GM23248 (cell line): ENCODE data around the gene CFAP157. TPM values are rescaled to one million over a fixed set of nuclear protein-coding genes. Genes with fewer than 3 reads are reported as not detected.

Source experiments
- DNase-seq: peaks from one replicate; pipeline ENCODE4 v3.0.0-alpha.2; 2015
- H2AFZ ChIP-seq: fragments of 200-600 bp; sonication (generic); 2 replicates; pipeline ENCODE4 v1.6.1; 2016; ENCODE audit warnings: antibody characterized with exemption
- H3F3A ChIP-seq: fragments of 200-600 bp; sonication (generic); 2 replicates; pipeline ENCODE4 v1.6.1; 2016; ENCODE audit warnings: mild to moderate bottlenecking, antibody characterized with exemption, mixed run types; ENCODE audit not compliant: insufficient read depth
- H3K27ac ChIP-seq: fragments of 200-600 bp; sonication (generic); 2 replicates; pipeline ENCODE4 v1.5.1; 2016; ENCODE audit warnings: mild to moderate bottlenecking
- H3K27me3 ChIP-seq: fragments of 200-600 bp; sonication (generic); replicated peaks from 2 replicates; pipeline ENCODE4 v1.6.1; 2016; ENCODE audit warnings: mild to moderate bottlenecking; ENCODE audit not compliant: insufficient read depth
- H3K36me3 ChIP-seq: fragments of 200-600 bp; sonication (generic); 2 replicates; pipeline ENCODE4 v1.6.1; 2016; ENCODE audit warnings: low read depth, mild to moderate bottlenecking
- H3K4me1 ChIP-seq: fragments of 200-600 bp; sonication (generic); 2 replicates; pipeline ENCODE4 v1.6.1; 2016; ENCODE audit warnings: mild to moderate bottlenecking; ENCODE audit not compliant: insufficient read depth
- H3K4me2 ChIP-seq: fragments of 200-600 bp; sonication (generic); one replicate; pipeline ENCODE4 v1.6.1; 2016; ENCODE audit warnings: mild to moderate bottlenecking; ENCODE audit not compliant: unreplicated experiment
- H3K4me3 ChIP-seq: fragments of 200-600 bp; sonication (generic); 2 replicates; pipeline ENCODE4 v1.5.1; 2016; ENCODE audit warnings: mild to moderate bottlenecking
- H3K79me2 ChIP-seq: fragments of 200-600 bp; sonication (generic); 2 replicates; pipeline ENCODE4 v1.6.1; 2016; ENCODE audit warnings: mild to moderate bottlenecking; ENCODE audit not compliant: insufficient read depth
- H3K9ac ChIP-seq: fragments of 200-600 bp; sonication (generic); 2 replicates; pipeline ENCODE4 v1.6.1; 2016; ENCODE audit warnings: mild to moderate bottlenecking
- H3K9me2 ChIP-seq: fragments of 200-600 bp; sonication (generic); 2 replicates; pipeline ENCODE4 v1.6.1; 2016; ENCODE audit warnings: mixed run types, mild to moderate bottlenecking, moderate library complexity; ENCODE audit not compliant: insufficient read depth
- H3K9me3 ChIP-seq: fragments of 200-600 bp; sonication (generic); one replicate; pipeline ENCODE4 v1.6.1; 2017; ENCODE audit warnings: low read depth
- H4K20me1 ChIP-seq: fragments of 200-600 bp; sonication (generic); 2 replicates; pipeline ENCODE4 v1.6.0; 2016; ENCODE audit not compliant: insufficient read depth
- EZH2 ChIP-seq: fragments of 200-600 bp; sonication (generic); IDR thresholded peaks from 2 replicates; pipeline ENCODE4 v1.6.1; 2018; ENCODE audit warnings: antibody characterized with exemption, mild to moderate bottlenecking; ENCODE audit not compliant: insufficient read depth, poor library complexity, severe bottlenecking
- EZH2phosphoT487 ChIP-seq: fragments of 200-600 bp; sonication (generic); IDR thresholded peaks from 2 replicates; pipeline ENCODE4 v1.6.1; 2018; ENCODE audit warnings: antibody characterized with exemption, moderate library complexity, mild to moderate bottlenecking, low read depth; ENCODE audit not compliant: insufficient read depth
- WGBS, 2 experiments: methylation state at CpG; one replicate each; pipeline ENCODE4 v1.1.6; 2015 to 2017; ENCODE audit warnings: low lambda C conversion rate in 2 of 2, low coverage in 1 of 2; ENCODE audit errors: missing lambda C conversion rate in 2 of 2; 5-methylcytosine and 5-hydroxymethylcytosine counted together
- in situ Hi-C: fragments of 300-500 bp; cut with MboI; formaldehyde crosslinking; loops from 2 replicates; pipeline ENCODE4 v1.15.0; 2020
- polyA plus RNA-seq: library from polyadenylated mRNA; unstranded; fragments of >200 nt; fragmentation: Nextera tagmentation; extraction: Ambion mirVana; gene quantifications from 2 replicates; pipeline ENCODE4 v1.2.1, GENCODE V29; 2016
- total RNA-seq: library from RNA; depleted of rRNA; stranded (reverse); fragments of >200 nt; shearing (Covaris generic); gene quantifications from 2 replicates; pipeline ENCODE4 v1.2.3, GENCODE V29; 2014

Gene CFAP157
- total and polyA plus RNA-seq, 2 experiments from 2014 or later, result 0.55 TPM; not detected in 1

- no peak overlapping the region for H3K27ac ChIP-seq
- H3K4me3 ChIP-seq, result no peak overlapping the region
- DNase-seq, result no peak
- TF ChIP-seq EZH2phosphoT487, result no peak
- no peak for TF ChIP-seq EZH2
- no peaks in the 10 kb centered on the region for H3F3A ChIP-seq
- in situ Hi-C loops, result no loop called here
- no peaks in the 10 kb centered on the region for H3K36me3 ChIP-seq
- no peak overlapping the region for H3K4me2 ChIP-seq
- H2AFZ ChIP-seq, result no peak overlapping the region
- no peak overlapping the region for H3K9ac ChIP-seq
- H3K9me3 ChIP-seq, result no peaks in the 10 kb centered on the region
- no peaks in the 10 kb centered on the region for H3K27me3 ChIP-seq
- WGBS, 2 experiments, result 70 to 75% methylated on average over 9 of the region's 9 CpGs
- H3K4me1 ChIP-seq, result peaks cover 6% of the 10 kb centered on the region; the same call in 1 of the 2 replicates
- H4K20me1 ChIP-seq, result no peaks in the 10 kb centered on the region
- H3K9me2 ChIP-seq, result no peaks in the 10 kb centered on the region
- peaks cover 11% of the 10 kb centered on the region for H3K79me2 ChIP-seq
Observed at GRCh38 chr9:127711226-127711701, 4.5 kb downstream of the CFAP157 start.

- no peaks in the 10 kb centered on the region for H3K27me3 ChIP-seq
- no peak overlapping the region for H3K4me3 ChIP-seq
- H4K20me1 ChIP-seq, result no peaks in the 10 kb centered on the region
- H3K9me2 ChIP-seq, result no peaks in the 10 kb centered on the region
- WGBS, 2 experiments, result 90 to 91% methylated on average over 11 of the region's 11 CpGs
- H3K79me2 ChIP-seq, result peaks cover 11% of the 10 kb centered on the region
- no peak overlapping the region for H3K9ac ChIP-seq
- in situ Hi-C loops, result no loop called here
- no peak overlapping the region for H3K27ac ChIP-seq
- no peaks in the 10 kb centered on the region for H3F3A ChIP-seq
- no peaks in the 10 kb centered on the region for H3K36me3 ChIP-seq
- H3K4me1 ChIP-seq, result peaks cover 8% of the 10 kb centered on the region; the same call in 1 of the 2 replicates
- no peak for DNase-seq
- no peaks in the 10 kb centered on the region for H3K9me3 ChIP-seq
- H2AFZ ChIP-seq, result no peak overlapping the region
- no peak overlapping the region for H3K4me2 ChIP-seq
- no peak for TF ChIP-seq EZH2phosphoT487
- no peak for TF ChIP-seq EZH2
Observed at GRCh38 chr9:127711831-127712274, 5.1 kb downstream of the CFAP157 start.

- Histone ChIP-seq H3K4me3 (no peak overlapping the region), H3F3A (no peaks in the 10 kb centered on the region), H3K9me3 (no peaks in the 10 kb centered on the region), H4K20me1 (no peaks in the 10 kb centered on the region), H3K9me2 (no peaks in the 10 kb centered on the region), H3K4me1 (peaks cover 8% of the 10 kb centered on the region; the same call in 1 of the 2 replicates), H3K4me2 (no peak overlapping the region), H3K9ac (no peak overlapping the region), H2AFZ (no peak overlapping the region), H3K27me3 (no peaks in the 10 kb centered on the region), H3K36me3 (no peaks in the 10 kb centered on the region), H3K79me2 (peaks cover 11% of the 10 kb centered on the region), H3K27ac (no peak overlapping the region)
- 88 to 89% methylated on average over 10 to 11 of the region's 11 CpGs for WGBS, 2 experiments
- in situ Hi-C loops, result no loop called here
- TF ChIP-seq EZH2 (no peak), EZH2phosphoT487 (no peak)
- DNase-seq, result no peak
Observed at GRCh38 chr9:127712371-127712770, 5.6 kb downstream of the CFAP157 start.

- no peak overlapping the region for H2AFZ ChIP-seq
- no peak for TF ChIP-seq EZH2
- TF ChIP-seq EZH2phosphoT487, result no peak
- 89 to 97% methylated on average over 8 to 10 of the region's 10 CpGs for WGBS, 2 experiments
Observed at GRCh38 chr9:127712867-127713266, 6.1 kb downstream of the CFAP157 start.

More at GRCh38 chr9:127712867-127713266, 6.1 kb downstream of the CFAP157 start:
- Histone ChIP-seq H3K27ac (no peak overlapping the region), H3K4me1 (peaks cover 8% of the 10 kb centered on the region; the same call in 1 of the 2 replicates), H3K9me3 (no peaks in the 10 kb centered on the region), H3K4me2 (no peak overlapping the region), H4K20me1 (no peaks in the 10 kb centered on the region), H3K27me3 (no peaks in the 10 kb centered on the region), H3K79me2 (peaks cover 11% of the 10 kb centered on the region), H3K4me3 (no peak overlapping the region), H3K36me3 (no peaks in the 10 kb centered on the region), H3F3A (no peaks in the 10 kb centered on the region), H3K9me2 (no peaks in the 10 kb centered on the region), H3K9ac (no peak overlapping the region)
- DNase-seq, result no peak
- in situ Hi-C loops, result no loop called here
